Endothelial cell of umbilical vein (primary cell): ENCODE measurements around the gene RAD51B. TPM values are rescaled to one million over a fixed set of nuclear protein-coding genes. Genes with fewer than 3 reads are reported as not detected.

Source experiments
- BruUV-seq: library from RNA; stranded (reverse); fragments of 400-500 nt; replicated peaks from 2 replicates; lab custom pipeline; 2021; lab: Mats Ljungman, UMichigan
- CTCF ChIA-PET: fragments of 300-600, 350-600 bp; sonication (Branson Sonifier 250); formaldehyde crosslinking; loops from one replicate; lab custom pipeline; 2021; ENCODE audit warnings: antibody characterized with exemption, inconsistent platforms; lab: Charles Lee
- POLR2A ChIA-PET: fragments of 300-600, 350-600 bp; sonication (Branson Sonifier 250); formaldehyde crosslinking; loops from one replicate; lab custom pipeline; 2021; ENCODE audit warnings: antibody characterized with exemption, inconsistent platforms; lab: Charles Lee
- DNase-seq: peaks from one replicate; pipeline ENCODE4 v3.0.0-alpha.2; 2011; ENCODE audit warnings: low read depth, low spot score
- FAIRE-seq: peaks from 2 replicates; lab custom pipeline; 2011; peaks lifted over from hg19 to GRCh38; lab: Jason Lieb, UNC
- H2AFZ ChIP-seq: 2 replicates; pipeline ENCODE4 v1.6.0; 2012; ENCODE audit warnings: low read depth, low read length, control low read depth, inconsistent platforms
- H3K27ac ChIP-seq: 2 replicates; pipeline ENCODE4 v1.5.1; 2011; ENCODE audit warnings: low read depth, mild to moderate bottlenecking, control low read depth, low read length, moderate library complexity; ENCODE audit not compliant: insufficient read depth
- H3K27me3 ChIP-seq, 2 experiments: 2 replicates each; pipeline versions ENCODE4 v1.6.0 to v1.6.1; 2011; ENCODE audit warnings: low read length in 2 of 2, mixed read lengths in 1 of 2; ENCODE audit not compliant: control insufficient read depth in 2 of 2, insufficient read depth in 2 of 2
- H3K36me3 ChIP-seq, 2 experiments: 2 replicates in 1 of 2; 3 replicates in 1 of 2; pipeline ENCODE4 v1.5.1; 2011; ENCODE audit warnings: low read length in 2 of 2, mild to moderate bottlenecking in 1 of 2, moderate library complexity in 1 of 2; ENCODE audit not compliant: control insufficient read depth in 2 of 2, insufficient read depth in 2 of 2; ENCODE audit errors: extremely low read depth in 1 of 2
- H3K4me1 ChIP-seq: 3 replicates; pipeline ENCODE4 v1.5.1; 2011; ENCODE audit warnings: mild to moderate bottlenecking, low read length; ENCODE audit not compliant: control insufficient read depth, insufficient read depth; ENCODE audit errors: extremely low read depth
- H3K4me2 ChIP-seq: 2 replicates; pipeline ENCODE4 v1.6.1; 2011; ENCODE audit warnings: low read length, control low read depth, mixed read lengths; ENCODE audit not compliant: insufficient read depth
- H3K4me3 ChIP-seq, 3 experiments: fragments of 200-600 bp in 1 of 3; sonication (generic), shearing (Covaris generic) in 1 of 3; replicated peaks in 1 of 3; 2 replicates each; pipeline ENCODE4 v1.5.1; 2011 to 2016; ENCODE audit warnings: control low read depth in 3 of 3, low read length in 3 of 3, mild to moderate bottlenecking in 2 of 3, inconsistent platforms in 1 of 3, low read depth in 1 of 3, moderate library complexity in 1 of 3; ENCODE audit not compliant: insufficient read depth in 1 of 3
- H3K79me2 ChIP-seq: 2 replicates; pipeline ENCODE4 v1.6.0; 2012; ENCODE audit warnings: low read length, inconsistent platforms; ENCODE audit not compliant: control insufficient read depth, insufficient read depth
- H3K9ac ChIP-seq: replicated peaks from 2 replicates; pipeline ENCODE3; 2011; ENCODE audit warnings: low read length, control low read depth; ENCODE audit not compliant: insufficient read depth; ENCODE audit errors: extremely low read depth
- H3K9me1 ChIP-seq: replicated peaks from 3 replicates; pipeline ENCODE4 v1.6.0; 2011; ENCODE audit warnings: mild to moderate bottlenecking, low read length; ENCODE audit not compliant: control insufficient read depth, insufficient read depth; ENCODE audit errors: extremely low read depth
- H3K9me3 ChIP-seq: replicated peaks from 2 replicates; pipeline ENCODE4 v1.5.1; 2012; ENCODE audit warnings: low read length, inconsistent platforms; ENCODE audit not compliant: control insufficient read depth, insufficient read depth
- H4K20me1 ChIP-seq: replicated peaks from 2 replicates; pipeline ENCODE3; 2011; ENCODE audit warnings: mild to moderate bottlenecking, low read length; ENCODE audit not compliant: control insufficient read depth, insufficient read depth; ENCODE audit errors: extremely low read depth
- CTCF ChIP-seq, 2 donors: IDR thresholded peaks; 1 replicate in 1 of 2; 2 replicates in 1 of 2; pipeline ENCODE4 v1.5.1; 2011; ENCODE audit warnings: low read length in 2 of 2, mild to moderate bottlenecking in 2 of 2, moderate library complexity in 2 of 2, control low read depth in 1 of 2, inconsistent platforms in 1 of 2, low read depth in 1 of 2; ENCODE audit not compliant: insufficient read depth in 1 of 2; ENCODE audit errors: extremely low read depth in 1 of 2
- EZH2 ChIP-seq: IDR thresholded peaks from 2 replicates; pipeline ENCODE4 v1.6.1; 2012; ENCODE audit warnings: borderline replicate concordance, low read depth, mild to moderate bottlenecking, moderate library complexity, low read length, inconsistent platforms; ENCODE audit not compliant: severe bottlenecking
- FOS ChIP-seq: IDR thresholded peaks from 2 replicates; pipeline ENCODE4 v1.6.1; 2011; ENCODE audit warnings: mild to moderate bottlenecking, low read length, moderate library complexity, borderline replicate concordance; ENCODE audit not compliant: insufficient read depth
- GATA2 ChIP-seq: IDR thresholded peaks from 2 replicates; pipeline ENCODE4 v1.7.0; 2011; ENCODE audit warnings: low read depth, mild to moderate bottlenecking, moderate library complexity, mixed read lengths, low read length; ENCODE audit not compliant: insufficient read length, insufficient read depth
- JUN ChIP-seq: IDR thresholded peaks from 2 replicates; pipeline ENCODE4 v1.6.1; 2011; ENCODE audit warnings: borderline replicate concordance, low read depth; ENCODE audit not compliant: insufficient read length, insufficient read depth
- MAX ChIP-seq: IDR thresholded peaks from 2 replicates; pipeline ENCODE4 v1.6.1; 2011; ENCODE audit not compliant: insufficient read depth, insufficient read length
- MYC ChIP-seq: IDR thresholded peaks from one replicate; pipeline ENCODE4 v1.6.1; 2011; ENCODE audit warnings: mild to moderate bottlenecking, low read depth, low read length
- POLR2A ChIP-seq: IDR thresholded peaks from 2 replicates; pipeline ENCODE4 v1.6.1; 2012; ENCODE audit warnings: low read depth, mild to moderate bottlenecking, control low read depth, low read length
- POLR2AphosphoS5 ChIP-seq: IDR thresholded peaks from 2 replicates; pipeline ENCODE4 v1.6.1; 2012; ENCODE audit warnings: low read depth, mild to moderate bottlenecking, control low read depth, low read length, moderate library complexity; ENCODE audit not compliant: insufficient read depth
- dilution Hi-C: fragments of 300-500 bp; cut with MboI; formaldehyde crosslinking; loops from one replicate; pipeline ENCODE4 v1.15.0; 2019; ENCODE audit warnings: low sequenced_read_pairs; ENCODE audit not compliant: extremely low pct_ligation_motif_present
- intact Hi-C: fragments of 100-400 bp; cut with micrococcal nuclease; formaldehyde crosslinking; loops from one replicate; pipeline ENCODE4 v1.10.0; 2022
- polyA plus RNA-seq, 4 experiments: library from polyadenylated mRNA; depleted of rRNA in 3 of 4; stranded (reverse) in 3 of 4; unstranded in 1 of 4; fragments of >200 nt; gene quantifications; 2 replicates each; pipeline versions ENCODE4 v1.2.1 to v1.2.3, GENCODE V29; 2011 to 2012; ENCODE audit warnings: missing spikeins in 1 of 4
- total RNA-seq: library from RNA; stranded (reverse); gene quantifications from 2 replicates; pipeline ENCODE4 v1.2.3, GENCODE V29; 2021

Gene RAD51B
- total and polyA plus RNA-seq, 2 donors (not counting 3 experiments of a cell fraction or from before 2014, with no cell fraction given) = 3.9 to 19.0 TPM

DNA sequence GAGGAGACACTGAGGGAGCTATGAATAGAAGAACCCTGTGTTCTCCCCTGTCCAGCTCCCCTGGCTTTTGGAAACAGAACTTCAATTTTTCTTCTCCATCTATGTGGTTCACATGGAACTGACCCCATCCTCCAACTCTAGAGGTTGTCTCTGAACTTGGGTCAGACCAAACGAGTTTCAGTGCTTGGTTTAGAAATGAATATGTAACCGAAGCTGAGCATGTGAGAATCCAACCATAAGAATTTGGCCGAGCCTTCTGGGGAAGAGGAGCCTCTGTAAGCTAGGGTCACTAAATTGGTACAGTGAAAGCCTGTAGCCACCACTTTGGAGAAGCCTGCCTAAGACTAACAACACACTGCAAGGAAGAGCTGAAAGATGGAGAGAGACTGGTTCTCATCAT, 508.9 kb downstream of the RAD51B start:
- Histone ChIP-seq H4K20me1 (no peaks in the 10 kb centered on the region), H3K27me3 (no peaks in the 10 kb centered on the region), H3K4me3 (no peak overlapping the region), H3K9me1 (no peaks in the 10 kb centered on the region), H3K4me1 (no peaks in the 10 kb centered on the region), H3K79me2 (no peaks in the 10 kb centered on the region), H3K36me3 (no peaks in the 10 kb centered on the region), H2AFZ (no peak overlapping the region), H3K4me2 (no peak overlapping the region), H3K9ac (no peak overlapping the region), H3K9me3 (no peaks in the 10 kb centered on the region), H3K27ac (no peak overlapping the region)
- intact Hi-C loops (no loop called here), dilution Hi-C loops (no loop called here)
- ChIA-PET CTCF (no interaction called here), POLR2A (no interaction called here)
- TF ChIP-seq JUN (no peak), EZH2 (no peak), MAX (no peak), POLR2A (no peak), MYC (no peak), CTCF (IDR thresholded peaks at IDR 0.05; ENCODE audit: extremely low read depth in 1 of 2, insufficient read depth in 1 of 2, low read depth in 1 of 2, low read length in 2 of 2) (no peak), GATA2 (no peak), FOS (no peak), POLR2AphosphoS5 (no peak)
- FAIRE-seq = no peak
- no peak for DNase-seq
- BruUV-seq = no TSS peak
